ENCODE measurements around the gene HUWE1.

The HUWE1 gene

DNA sequence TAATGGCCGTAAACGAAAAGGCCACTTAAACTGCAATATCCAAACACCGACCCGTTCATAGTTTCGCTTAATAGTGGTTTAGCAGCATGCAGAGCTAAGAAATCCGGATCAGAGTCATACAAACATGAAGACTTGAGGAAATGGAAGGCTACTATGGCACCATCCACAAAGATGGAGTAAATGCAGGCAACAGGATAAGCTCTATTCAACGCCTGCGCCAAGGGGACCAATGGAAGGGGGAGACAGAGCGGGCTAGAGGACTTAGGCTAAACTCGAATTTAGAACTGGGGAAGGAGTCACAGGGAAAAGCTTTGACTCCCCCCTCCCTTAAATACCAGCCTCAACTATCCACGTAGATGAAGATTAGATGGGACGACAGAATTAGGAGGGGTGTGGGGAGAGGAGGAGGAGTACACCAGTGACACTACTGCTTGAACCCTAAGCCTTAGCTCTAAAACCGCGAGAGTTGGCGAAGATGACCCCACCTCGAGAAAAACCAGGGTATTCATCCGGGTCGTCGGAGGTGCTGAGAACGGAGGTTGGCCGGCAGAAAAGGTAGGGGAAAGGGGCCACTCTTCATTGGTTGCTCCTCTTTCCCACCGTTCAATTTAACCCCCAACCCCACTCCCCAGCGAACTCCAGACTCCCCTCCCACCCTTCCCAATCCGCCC, 3.5 kb downstream of the HUWE1 start:
- TF ChIP-seq, protein P1, sequence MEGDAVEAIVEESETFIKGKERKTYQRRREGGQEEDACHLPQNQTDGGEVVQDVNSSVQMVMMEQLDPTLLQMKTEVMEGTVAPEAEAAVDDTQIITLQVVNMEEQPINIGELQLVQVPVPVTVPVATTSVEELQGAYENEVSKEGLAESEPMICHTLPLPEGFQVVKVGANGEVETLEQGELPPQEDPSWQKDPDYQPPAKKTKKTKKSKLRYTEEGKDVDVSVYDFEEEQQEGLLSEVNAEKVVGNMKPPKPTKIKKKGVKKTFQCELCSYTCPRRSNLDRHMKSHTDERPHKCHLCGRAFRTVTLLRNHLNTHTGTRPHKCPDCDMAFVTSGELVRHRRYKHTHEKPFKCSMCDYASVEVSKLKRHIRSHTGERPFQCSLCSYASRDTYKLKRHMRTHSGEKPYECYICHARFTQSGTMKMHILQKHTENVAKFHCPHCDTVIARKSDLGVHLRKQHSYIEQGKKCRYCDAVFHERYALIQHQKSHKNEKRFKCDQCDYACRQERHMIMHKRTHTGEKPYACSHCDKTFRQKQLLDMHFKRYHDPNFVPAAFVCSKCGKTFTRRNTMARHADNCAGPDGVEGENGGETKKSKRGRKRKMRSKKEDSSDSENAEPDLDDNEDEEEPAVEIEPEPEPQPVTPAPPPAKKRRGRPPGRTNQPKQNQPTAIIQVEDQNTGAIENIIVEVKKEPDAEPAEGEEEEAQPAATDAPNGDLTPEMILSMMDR (IDR thresholded peaks at IDR 0.05; ENCODE audit: poor library complexity, severe bottlenecking): no peak
- peak; percentile 9; the same call in 1 of the 3 replicates for ATAC-seq (ENCODE audit: low read depth)
- Histone ChIP-seq H3K27ac (ENCODE audit: poor library complexity, severe bottlenecking) (peak overlapping the region; percentile 81), H3K4me3 (ENCODE audit: severe bottlenecking) (peak overlapping the region; percentile 61), H3K27me3 (ENCODE audit: insufficient read depth, poor library complexity, severe bottlenecking) (no peaks in the 10 kb centered on the region), H3K9me3 (ENCODE audit: severe bottlenecking) (no peaks in the 10 kb centered on the region), H3K36me3 (ENCODE audit: low read depth) (peaks cover 41% of the 10 kb centered on the region), H3K4me1 (ENCODE audit: insufficient read depth, poor library complexity, severe bottlenecking) (peaks cover 8% of the 10 kb centered on the region)
- DNase-seq (ENCODE audit: low spot score): no peak

DNA sequence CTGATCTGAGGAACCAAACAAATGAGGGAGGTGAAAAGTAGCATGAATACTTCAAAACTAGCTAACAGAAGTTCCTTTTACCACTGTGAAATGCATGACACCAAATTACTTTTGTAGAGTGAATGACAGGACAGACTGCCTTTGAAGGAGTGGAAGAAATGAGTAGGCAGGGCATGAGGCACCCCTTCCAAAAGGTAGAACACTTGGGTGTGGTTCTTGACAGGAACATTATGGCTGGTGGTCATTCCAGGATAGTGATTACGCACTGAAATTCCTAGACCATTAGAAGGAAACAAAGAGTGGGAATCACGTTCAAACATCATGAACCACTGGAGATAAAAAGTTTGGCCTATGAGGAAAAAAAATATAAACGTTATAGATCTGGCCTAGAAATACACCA, 4.9 kb downstream of the HUWE1 start:
- ATAC-seq (ENCODE audit: low read depth) (peak; percentile 22; the same call in 1 of the 3 replicates), DNase-seq (ENCODE audit: low spot score) (no peak)
- TF ChIP-seq, protein P1 (IDR thresholded peaks at IDR 0.05; ENCODE audit: poor library complexity, severe bottlenecking): no peak
- H3K4me1 ChIP-seq (ENCODE audit: insufficient read depth, poor library complexity, severe bottlenecking): peaks cover 8% of the 10 kb centered on the region
- no peaks in the 10 kb centered on the region for H3K9me3 ChIP-seq (ENCODE audit: severe bottlenecking)
- peak overlapping the region; percentile 81 for H3K27ac ChIP-seq (ENCODE audit: poor library complexity, severe bottlenecking)
- H3K4me3 ChIP-seq (ENCODE audit: severe bottlenecking): no peak overlapping the region
- no peaks in the 10 kb centered on the region for H3K27me3 ChIP-seq (ENCODE audit: insufficient read depth, poor library complexity, severe bottlenecking)
- H3K36me3 ChIP-seq (ENCODE audit: low read depth): peaks cover 48% of the 10 kb centered on the region

DNA sequence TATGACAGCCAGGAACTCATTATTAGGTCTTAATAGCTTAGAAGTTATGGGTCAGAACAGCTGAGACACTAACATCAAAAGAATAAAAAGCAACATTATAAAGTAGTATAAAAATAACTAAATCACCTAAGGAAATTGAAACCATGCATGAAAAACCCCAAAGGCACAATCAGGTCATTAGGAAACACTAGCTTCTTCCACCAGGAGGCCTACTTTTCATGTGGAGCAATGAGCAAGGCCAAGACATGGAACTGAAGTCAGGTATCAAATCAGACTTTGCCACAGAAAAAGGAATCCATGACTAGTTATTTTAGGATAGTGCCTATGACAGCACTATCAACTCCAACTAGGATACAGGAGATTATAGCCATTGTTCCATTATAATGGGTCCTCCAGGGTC, 7.9 kb downstream of the HUWE1 start:
- peaks cover 78% of the 10 kb centered on the region for H3K36me3 ChIP-seq (ENCODE audit: low read depth)
- TF ChIP-seq, protein P1 (IDR thresholded peaks at IDR 0.05; ENCODE audit: poor library complexity, severe bottlenecking): no peak
- ATAC-seq (ENCODE audit: low read depth): no peak
- no peaks in the 10 kb centered on the region for H3K27me3 ChIP-seq (ENCODE audit: insufficient read depth, poor library complexity, severe bottlenecking)
- H3K4me1 ChIP-seq (ENCODE audit: insufficient read depth, poor library complexity, severe bottlenecking): peaks cover 12% of the 10 kb centered on the region
- H3K27ac ChIP-seq (ENCODE audit: poor library complexity, severe bottlenecking): no peak overlapping the region
- no peaks in the 10 kb centered on the region for H3K9me3 ChIP-seq (ENCODE audit: severe bottlenecking)
- no peak overlapping the region for H3K4me3 ChIP-seq (ENCODE audit: severe bottlenecking)
- DNase-seq (ENCODE audit: low spot score): no peak

DNA sequence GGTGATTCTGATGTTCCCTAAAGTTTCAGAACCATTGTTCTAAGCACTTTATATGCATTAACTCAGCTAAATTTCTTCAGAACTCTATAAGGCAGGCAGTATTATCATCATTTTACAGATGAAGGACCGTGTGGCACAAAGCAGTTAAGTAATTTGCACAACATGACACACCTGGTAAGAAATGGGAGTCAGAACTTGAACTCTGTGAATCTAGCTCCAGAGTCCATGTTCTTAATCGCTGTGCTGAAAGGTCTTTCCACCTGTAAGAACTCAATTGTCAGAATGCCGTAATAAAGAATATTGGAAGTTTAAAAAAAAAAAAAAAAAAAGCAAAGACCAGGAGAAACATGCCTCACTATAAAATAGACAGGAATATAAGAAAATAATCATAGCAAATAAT, 9.2 kb downstream of the HUWE1 start:
- Histone ChIP-seq H3K4me1 (ENCODE audit: insufficient read depth, poor library complexity, severe bottlenecking) (peaks cover 12% of the 10 kb centered on the region), H3K9me3 (ENCODE audit: severe bottlenecking) (no peaks in the 10 kb centered on the region), H3K27ac (ENCODE audit: poor library complexity, severe bottlenecking) (no peak overlapping the region), H3K4me3 (ENCODE audit: severe bottlenecking) (no peak overlapping the region), H3K27me3 (ENCODE audit: insufficient read depth, poor library complexity, severe bottlenecking) (no peaks in the 10 kb centered on the region), H3K36me3 (ENCODE audit: low read depth) (peaks cover 89% of the 10 kb centered on the region)
- TF ChIP-seq, protein P1 (IDR thresholded peaks at IDR 0.05; ENCODE audit: poor library complexity, severe bottlenecking): no peak
- ATAC-seq (ENCODE audit: low read depth) (no peak), DNase-seq (ENCODE audit: low spot score) (no peak)

DNA sequence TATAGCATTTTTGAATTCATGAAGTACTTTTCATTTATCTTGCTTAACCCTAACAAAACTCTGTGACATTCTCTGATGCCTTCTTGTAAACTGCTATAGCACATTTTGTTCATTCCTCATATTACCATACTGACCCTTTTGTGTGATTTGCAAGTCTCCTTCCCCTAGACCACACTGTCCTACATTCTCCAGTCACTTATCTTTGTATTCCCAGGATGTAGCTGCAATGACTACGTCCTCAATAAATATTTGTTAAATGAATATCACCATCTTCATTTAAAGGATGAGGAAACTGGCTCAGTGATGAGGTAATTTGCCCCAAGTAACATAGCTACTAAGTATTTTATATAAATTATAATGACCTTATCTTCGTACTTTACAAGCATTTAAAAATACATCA, 11.9 kb downstream of the HUWE1 start:
- Histone ChIP-seq H3K4me1 (ENCODE audit: insufficient read depth, poor library complexity, severe bottlenecking) (peaks cover 4% of the 10 kb centered on the region), H3K27ac (ENCODE audit: poor library complexity, severe bottlenecking) (no peak overlapping the region), H3K4me3 (ENCODE audit: severe bottlenecking) (no peak overlapping the region), H3K27me3 (ENCODE audit: insufficient read depth, poor library complexity, severe bottlenecking) (no peaks in the 10 kb centered on the region), H3K9me3 (ENCODE audit: severe bottlenecking) (no peaks in the 10 kb centered on the region), H3K36me3 (ENCODE audit: low read depth) (peaks cover 84% of the 10 kb centered on the region)
- 0 out of 3 replicates have a peak, but pooled peaks have one; percentile 31 for ATAC-seq (ENCODE audit: low read depth)
- TF ChIP-seq, protein P1 (IDR thresholded peaks at IDR 0.05; ENCODE audit: poor library complexity, severe bottlenecking): no peak
- DNase-seq (ENCODE audit: low spot score): no peak
